ENCODE measurements around the gene NOTCH1.

Gene NOTCH1

GRCh38 chr9:136545965-136546696 lies at the start of gene NOTCH1 (continued):
- TF ChIP-seq ZSCAN5A (tag by site-specific recombination; IDR thresholded peaks at IDR 0.05), result peak; percentile 40; the same call in 1 of the 2 replicates
- TF ChIP-seq GLIS2 (tag by site-specific recombination; IDR thresholded peaks at IDR 0.05), result peak; percentile 52
- TF ChIP-seq KLF7 (tag by site-specific recombination; IDR thresholded peaks at IDR 0.05; ENCODE audit: borderline replicate concordance), result peak; percentile 69
- TF ChIP-seq ZNF2 (tag by site-specific recombination; IDR thresholded peaks at IDR 0.05), result peak; percentile 71
- no peak for TF ChIP-seq ZNF555 (tag by site-specific recombination; conservative IDR thresholded peaks at IDR 0.05)
- TF ChIP-seq ZXDB (tag by site-specific recombination; IDR thresholded peaks at IDR 0.05), result peak; percentile 83; the same call in 1 of the 2 replicates
- TF ChIP-seq ZNF19 (tag by site-specific recombination; IDR thresholded peaks at IDR 0.05; ENCODE audit: low read depth), result no peak
- TF ChIP-seq ZNF670 (tag by site-specific recombination; IDR thresholded peaks at IDR 0.05; ENCODE audit: low read depth), result no peak
- TF ChIP-seq FEZF1 (tag by site-specific recombination; IDR thresholded peaks at IDR 0.05), result peak; percentile 44; the same call in 1 of the 2 replicates
- TF ChIP-seq SCRT2 (tag by site-specific recombination; IDR thresholded peaks at IDR 0.05), result no peak
- no peak for TF ChIP-seq GLI2 (tag by site-specific recombination; IDR thresholded peaks at IDR 0.05; ENCODE audit: borderline replicate concordance, low read depth)
- peak; percentile 88 for TF ChIP-seq ZBTB8A (tag by site-specific recombination; IDR thresholded peaks at IDR 0.05)
- TF ChIP-seq ZNF488 (tag by site-specific recombination; IDR thresholded peaks at IDR 0.05), result peak; percentile 11; the same call in 1 of the 2 replicates
- TF ChIP-seq INSM2 (tag by site-specific recombination; IDR thresholded peaks at IDR 0.05), result no peak; the same call in 1 of the 2 replicates
- TF ChIP-seq ZNF596 (tag by site-specific recombination; IDR thresholded peaks at IDR 0.05), result 0 out of 2 replicates have a peak, but pooled peaks have one; percentile 11
- peak; percentile 60; the same call in 1 of the 2 replicates for TF ChIP-seq WT1 (tag by site-specific recombination; IDR thresholded peaks at IDR 0.05)
- TF ChIP-seq HOXA7 (CRISPR knock-in tag; IDR thresholded peaks at IDR 0.05; ENCODE audit: borderline replicate concordance), result no peak
- no peak for TF ChIP-seq ZNF311 (tag by site-specific recombination; IDR thresholded peaks at IDR 0.05; ENCODE audit: borderline replicate concordance)
- peak; percentile 74; the same call in 1 of the 2 replicates for TF ChIP-seq ZFP69B (tag by site-specific recombination; IDR thresholded peaks at IDR 0.05)
- no peak for TF ChIP-seq ZNF416 (tag by site-specific recombination; IDR thresholded peaks at IDR 0.05)
- TF ChIP-seq ZIC2 (tag by site-specific recombination; IDR thresholded peaks at IDR 0.05), result peak; percentile 47; the same call in 1 of the 2 replicates
- peak; percentile 86 for TF ChIP-seq ZSCAN23 (tag by site-specific recombination; IDR thresholded peaks at IDR 0.05)
- TF ChIP-seq ZSCAN30 (tag by site-specific recombination; IDR thresholded peaks at IDR 0.05), result peak; percentile 95
- TF ChIP-seq ZFHX2 (tag by site-specific recombination; conservative IDR thresholded peaks at IDR 0.05), result peak; percentile 69
- 0 out of 2 replicates have a peak, but pooled peaks have one; percentile 35 for TF ChIP-seq ZNF280D (tag by site-specific recombination; IDR thresholded peaks at IDR 0.05)
- peak; percentile 66 for TF ChIP-seq ZBTB48 (tag by site-specific recombination; IDR thresholded peaks at IDR 0.05)
- no peak for TF ChIP-seq ZNF510 (tag by site-specific recombination; IDR thresholded peaks at IDR 0.05; ENCODE audit: insufficient replicate concordance)
- TF ChIP-seq ZNF621 (tag by site-specific recombination; IDR thresholded peaks at IDR 0.05), result no peak
- TF ChIP-seq ZNF133 (tag by site-specific recombination; IDR thresholded peaks at IDR 0.05), result 0 out of 2 replicates have a peak, but pooled peaks have one; percentile 21
- TF ChIP-seq ZNF155 (tag by site-specific recombination; IDR thresholded peaks at IDR 0.05), result no peak
- no peak; the same call in 1 of the 2 replicates for TF ChIP-seq ZNF121 (tag by site-specific recombination; IDR thresholded peaks at IDR 0.05)
- TF ChIP-seq ZNF174 (tag by site-specific recombination; IDR thresholded peaks at IDR 0.05), result no peak
- no peak for TF ChIP-seq ZNF132 (tag by site-specific recombination; IDR thresholded peaks at IDR 0.05; ENCODE audit: borderline replicate concordance)
- TF ChIP-seq SP7 (tag by site-specific recombination; IDR thresholded peaks at IDR 0.05), result peak; percentile 77
